Right lobe of liver (tissue), 4 donors: ENCODE results near the gene FOXP1.

Source experiments
- CTCF ChIP-seq, 4 donors: fragments of 200-600 bp in 3 of 4; fragments of 450-650 bp in 1 of 4; IDR thresholded peaks; one replicate each; pipeline versions ENCODE4 v1.5.1 to v1.8.0; 2016 to 2022; ENCODE audit warnings: antibody characterized with exemption in 4 of 4, mild to moderate bottlenecking in 2 of 4
- POLR2A ChIP-seq: fragments of 450-650 bp; IDR thresholded peaks from one replicate; pipeline ENCODE4 v1.6.1; 2017; ENCODE audit warnings: antibody characterized with exemption, mild to moderate bottlenecking
- donor health status: DM: no; HTN: no; CAD: no.
- donor health status: DM: no; HTN: no; CAD: no.
- donor health status: DM: no; HTN: yes; CAD: no.

- no peak for TF ChIP-seq CTCF (IDR thresholded peaks at IDR 0.05)
- TF ChIP-seq POLR2A, result no peak
These were observed 542.2 kb downstream of the FOXP1 start for GRCh38 chr3:71041371-71041770.
